GM12878 (cell line): ENCODE measurements around the gene TNF. TPM values are rescaled to one million over a fixed set of nuclear protein-coding genes. Genes with fewer than 3 reads are reported as not detected.
A peak's percentile ranks its signal among the peaks of the same experiment; 100 is the strongest.

Experiments
- ATF7 ChIP-seq: fragments of 450-650 bp; IDR thresholded peaks from 2 replicates; pipeline ENCODE4 v1.6.1; 2016; ENCODE audit warnings: low read depth, mild to moderate bottlenecking
- BHLHE40 ChIP-seq, 2 experiments: fragments of 450-650 bp in 1 of 2; IDR thresholded peaks; 2 replicates each; pipeline ENCODE4 v1.6.1; 2011 to 2017; ENCODE audit warnings: low read depth in 2 of 2, borderline replicate concordance in 1 of 2, improper control_type of control experiment in 1 of 2, low read length in 1 of 2, mild to moderate bottlenecking in 1 of 2
- BMI1 ChIP-seq: fragments of 450-650 bp; IDR thresholded peaks from 2 replicates; pipeline ENCODE4 v1.6.1; 2016; ENCODE audit warnings: mild to moderate bottlenecking, moderate library complexity, borderline replicate concordance
- CBX3 ChIP-seq: fragments of 200-600 bp; sonication (generic); IDR thresholded peaks from 2 replicates; pipeline ENCODE4 v1.6.1; 2016; ENCODE audit warnings: low read depth, borderline replicate concordance
- EED ChIP-seq: sonication (generic); IDR thresholded peaks from 2 replicates; pipeline ENCODE4 v1.6.1; 2016; ENCODE audit warnings: antibody characterized with exemption, low read depth
- EGR1 ChIP-seq, 2 experiments: IDR thresholded peaks; 1 replicate in 1 of 2; 2 replicates in 1 of 2; pipeline ENCODE4 v1.6.1; 2011 to 2012; ENCODE audit warnings: low read depth in 2 of 2, low read length in 2 of 2, borderline replicate concordance in 1 of 2, mild to moderate bottlenecking in 1 of 2, moderate library complexity in 1 of 2
- ETV6 ChIP-seq, 2 experiments: fragments of 450-650 bp in 1 of 2; IDR thresholded peaks in 1 of 2; conservative IDR thresholded peaks in 1 of 2; 2 replicates each; pipeline ENCODE4 v1.6.1; 2014; ENCODE audit warnings: antibody characterized with exemption in 1 of 2, borderline replicate concordance in 1 of 2, low read depth in 1 of 2, mild to moderate bottlenecking in 1 of 2, moderate library complexity in 1 of 2
- GATAD2B ChIP-seq: fragments of 450-650 bp; conservative IDR thresholded peaks from 2 replicates; pipeline ENCODE4 v1.6.1; 2017; ENCODE audit warnings: low read depth, mild to moderate bottlenecking, moderate library complexity
- IKZF2 ChIP-seq, 2 experiments: fragments of 450-650 bp; IDR thresholded peaks; 2 replicates each; pipeline ENCODE4 v1.6.1; 2017; ENCODE audit warnings: mild to moderate bottlenecking in 2 of 2, moderate library complexity in 2 of 2
- MEF2A ChIP-seq: IDR thresholded peaks from 2 replicates; pipeline ENCODE4 v1.6.1; 2011; ENCODE audit warnings: low read depth, mild to moderate bottlenecking, low read length, moderate library complexity; ENCODE audit not compliant: insufficient read depth
- MTA3 ChIP-seq: IDR thresholded peaks from 2 replicates; pipeline ENCODE4 v1.6.1; 2012; ENCODE audit warnings: low read length, inconsistent platforms, borderline replicate concordance
- NFIC ChIP-seq: IDR thresholded peaks from 2 replicates; pipeline ENCODE4 v1.6.1; 2012; ENCODE audit warnings: low read depth, mild to moderate bottlenecking, inconsistent platforms, low read length, moderate library complexity
- RBBP5 ChIP-seq: fragments of 200-600 bp; sonication (generic); conservative IDR thresholded peaks from 2 replicates; pipeline ENCODE4 v1.6.1; 2016
- RELA ChIP-seq: fragments of 450-650 bp; IDR thresholded peaks from 2 replicates; pipeline ENCODE4 v1.8.0; 2014; ENCODE audit warnings: borderline replicate concordance; ENCODE audit not compliant: partially characterized antibody
- SMC3 ChIP-seq: IDR thresholded peaks from 2 replicates; pipeline ENCODE4 v1.6.1; 2011; ENCODE audit warnings: low read length, improper control_type of control experiment, borderline replicate concordance
- SPI1 ChIP-seq: IDR thresholded peaks from 2 replicates; pipeline ENCODE4 v1.6.1; 2011; ENCODE audit warnings: low read depth, mild to moderate bottlenecking, low read length, moderate library complexity, borderline replicate concordance; ENCODE audit not compliant: insufficient read depth
- TARDBP ChIP-seq: IDR thresholded peaks from 2 replicates; pipeline ENCODE4 v1.6.1; 2016; ENCODE audit warnings: borderline replicate concordance
- TCF7 ChIP-seq: IDR thresholded peaks from 2 replicates; pipeline ENCODE4 v1.6.1; 2014; ENCODE audit warnings: antibody characterized with exemption, borderline replicate concordance
- YY1 ChIP-seq: IDR thresholded peaks from 2 replicates; pipeline ENCODE4 v1.6.1; 2011; ENCODE audit warnings: low read depth, mild to moderate bottlenecking, low read length
- polyA plus RNA-seq, 11 experiments: library from polyadenylated mRNA; depleted of rRNA in 4 of 11; unstranded in 6 of 11; stranded (reverse) in 5 of 11; fragments of >200 nt; fragmentation: Nextera tagmentation in 4 of 11; fragmentation: Illumina TruSeq in 1 of 11; extraction: Ambion mirVana in 4 of 11; extraction: Trizol in 1 of 11; gene quantifications; 1 replicate in 1 of 11; 2 replicates in 10 of 11; pipeline versions ENCODE4 v1.2.1 to v1.2.3, GENCODE V29; 2011 to 2016; ENCODE audit warnings: inconsistent platforms in 2 of 11, missing spikeins in 2 of 11, low read depth in 1 of 11
- total RNA-seq, 4 experiments: library from RNA; depleted of rRNA in 3 of 4; stranded (reverse); fragments of >200 nt in 3 of 4; fragmentation: Illumina TruSeq in 1 of 4; extraction: Trizol in 1 of 4; gene quantifications; 2 replicates each; pipeline versions ENCODE4 v1.2.1 to v1.2.3, GENCODE V29; 2013 to 2021
- TF ChIP-seq, protein P1 (sequence below): fragments of 150-350 bp; IDR thresholded peaks from 2 replicates; pipeline ENCODE4 v1.6.1; 2014; ENCODE audit warnings: mild to moderate bottlenecking, low read depth, low read length
- TF ChIP-seq, protein P2 (sequence below): IDR thresholded peaks from 2 replicates; pipeline ENCODE4 v1.6.1; 2011; ENCODE audit warnings: borderline replicate concordance, low read depth, mild to moderate bottlenecking, moderate library complexity, mixed read lengths, low read length; ENCODE audit not compliant: insufficient read depth; ENCODE audit errors: extremely low read length
- TF ChIP-seq, protein P3 (sequence below): IDR thresholded peaks from 2 replicates; pipeline ENCODE4 v1.6.1; 2012; ENCODE audit warnings: mild to moderate bottlenecking, low read depth, low read length

TNF gene
- total and polyA plus RNA-seq, 10 of the 15 experiments (the other 5 are each of a cell fraction or from before 2014, with no cell fraction given): 18.0 to 94.8 (median 61.9) TPM

DNA sequence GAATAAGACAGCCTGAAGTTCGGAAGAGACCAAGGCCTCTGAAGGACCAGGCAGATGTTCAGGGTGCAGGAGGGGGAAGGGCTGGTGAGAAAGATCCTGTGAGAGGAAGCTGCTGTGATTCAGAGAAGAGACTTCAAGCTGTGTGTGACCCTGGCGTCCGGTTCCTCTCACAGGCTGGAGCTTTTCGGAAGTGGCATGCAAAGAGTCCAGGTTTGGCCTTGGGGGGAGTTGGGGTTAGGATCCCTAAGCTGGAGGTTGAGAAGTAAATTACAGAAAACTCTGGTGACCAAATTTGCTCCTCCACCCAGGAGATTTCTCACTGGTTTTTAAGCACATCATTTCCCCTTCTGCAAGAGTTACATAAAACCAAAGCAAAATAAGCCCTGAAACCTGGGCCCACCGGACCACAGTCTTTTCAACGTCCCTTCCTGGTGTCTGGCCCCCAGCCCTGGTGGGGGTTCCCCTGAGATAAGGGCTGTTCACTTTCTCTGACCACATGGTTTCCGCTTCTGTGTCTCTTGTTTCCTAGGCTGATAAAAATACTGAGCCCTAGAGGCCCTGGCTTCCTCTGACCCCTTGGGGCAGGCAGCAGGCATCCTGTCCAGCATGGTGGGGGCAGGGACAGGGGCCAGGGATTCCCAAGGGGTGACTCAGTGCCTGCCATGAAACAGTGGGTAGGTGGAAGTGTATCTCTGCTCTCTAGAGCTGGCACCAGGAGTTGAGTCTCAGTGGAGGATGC, 15.2 kb upstream of the TNF start (continued):
- no peak for TF ChIP-seq TCF7
- TF ChIP-seq CBX3: no peak
- TF ChIP-seq BMI1: 0 out of 2 replicates have a peak, but pooled peaks have one; percentile 40
- peak; percentile 58; the same call in 1 of the 2 replicates for TF ChIP-seq GATAD2B
- peak; percentile 78 for TF ChIP-seq RELA
- TF ChIP-seq, protein P1, sequence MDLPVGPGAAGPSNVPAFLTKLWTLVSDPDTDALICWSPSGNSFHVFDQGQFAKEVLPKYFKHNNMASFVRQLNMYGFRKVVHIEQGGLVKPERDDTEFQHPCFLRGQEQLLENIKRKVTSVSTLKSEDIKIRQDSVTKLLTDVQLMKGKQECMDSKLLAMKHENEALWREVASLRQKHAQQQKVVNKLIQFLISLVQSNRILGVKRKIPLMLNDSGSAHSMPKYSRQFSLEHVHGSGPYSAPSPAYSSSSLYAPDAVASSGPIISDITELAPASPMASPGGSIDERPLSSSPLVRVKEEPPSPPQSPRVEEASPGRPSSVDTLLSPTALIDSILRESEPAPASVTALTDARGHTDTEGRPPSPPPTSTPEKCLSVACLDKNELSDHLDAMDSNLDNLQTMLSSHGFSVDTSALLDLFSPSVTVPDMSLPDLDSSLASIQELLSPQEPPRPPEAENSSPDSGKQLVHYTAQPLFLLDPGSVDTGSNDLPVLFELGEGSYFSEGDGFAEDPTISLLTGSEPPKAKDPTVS: no peak
- TF ChIP-seq RBBP5: no peak
- peak in 1 of 2 experiments; percentile 64; a peak in 2 of 3 replicates for TF ChIP-seq EGR1 (IDR thresholded peaks at IDR 0.05; ENCODE audit: borderline replicate concordance in 1 of 2, low read depth in 2 of 2, low read length in 2 of 2)
- peak; percentile 90 for TF ChIP-seq EED
- peak; percentile 46; the same call in 1 of the 2 replicates for TF ChIP-seq YY1
- TF ChIP-seq BHLHE40 (IDR thresholded peaks at IDR 0.05; ENCODE audit: borderline replicate concordance in 1 of 2, low read depth in 2 of 2, low read length in 1 of 2): peak; percentile 68 to 72; a peak in 3 of 4 replicates
- TF ChIP-seq ETV6 (conservative IDR thresholded peaks at IDR 0.05 in 1 of 2, IDR thresholded peaks at IDR 0.05 in 1 of 2; ENCODE audit: borderline replicate concordance in 1 of 2, low read depth in 1 of 2): peak in 1 of 2 experiments; percentile 99; a peak in 2 of 4 replicates
- TF ChIP-seq, protein P2, sequence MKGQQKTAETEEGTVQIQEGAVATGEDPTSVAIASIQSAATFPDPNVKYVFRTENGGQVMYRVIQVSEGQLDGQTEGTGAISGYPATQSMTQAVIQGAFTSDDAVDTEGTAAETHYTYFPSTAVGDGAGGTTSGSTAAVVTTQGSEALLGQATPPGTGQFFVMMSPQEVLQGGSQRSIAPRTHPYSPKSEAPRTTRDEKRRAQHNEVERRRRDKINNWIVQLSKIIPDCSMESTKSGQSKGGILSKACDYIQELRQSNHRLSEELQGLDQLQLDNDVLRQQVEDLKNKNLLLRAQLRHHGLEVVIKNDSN: no peak
- TF ChIP-seq ATF7: peak; percentile 64
- TF ChIP-seq NFIC: peak; percentile 91
- peak; percentile 62 for TF ChIP-seq SPI1
- peak; percentile 79; the same call in 1 of the 2 replicates for TF ChIP-seq MTA3
- TF ChIP-seq TARDBP: no peak
- TF ChIP-seq, protein P3, sequence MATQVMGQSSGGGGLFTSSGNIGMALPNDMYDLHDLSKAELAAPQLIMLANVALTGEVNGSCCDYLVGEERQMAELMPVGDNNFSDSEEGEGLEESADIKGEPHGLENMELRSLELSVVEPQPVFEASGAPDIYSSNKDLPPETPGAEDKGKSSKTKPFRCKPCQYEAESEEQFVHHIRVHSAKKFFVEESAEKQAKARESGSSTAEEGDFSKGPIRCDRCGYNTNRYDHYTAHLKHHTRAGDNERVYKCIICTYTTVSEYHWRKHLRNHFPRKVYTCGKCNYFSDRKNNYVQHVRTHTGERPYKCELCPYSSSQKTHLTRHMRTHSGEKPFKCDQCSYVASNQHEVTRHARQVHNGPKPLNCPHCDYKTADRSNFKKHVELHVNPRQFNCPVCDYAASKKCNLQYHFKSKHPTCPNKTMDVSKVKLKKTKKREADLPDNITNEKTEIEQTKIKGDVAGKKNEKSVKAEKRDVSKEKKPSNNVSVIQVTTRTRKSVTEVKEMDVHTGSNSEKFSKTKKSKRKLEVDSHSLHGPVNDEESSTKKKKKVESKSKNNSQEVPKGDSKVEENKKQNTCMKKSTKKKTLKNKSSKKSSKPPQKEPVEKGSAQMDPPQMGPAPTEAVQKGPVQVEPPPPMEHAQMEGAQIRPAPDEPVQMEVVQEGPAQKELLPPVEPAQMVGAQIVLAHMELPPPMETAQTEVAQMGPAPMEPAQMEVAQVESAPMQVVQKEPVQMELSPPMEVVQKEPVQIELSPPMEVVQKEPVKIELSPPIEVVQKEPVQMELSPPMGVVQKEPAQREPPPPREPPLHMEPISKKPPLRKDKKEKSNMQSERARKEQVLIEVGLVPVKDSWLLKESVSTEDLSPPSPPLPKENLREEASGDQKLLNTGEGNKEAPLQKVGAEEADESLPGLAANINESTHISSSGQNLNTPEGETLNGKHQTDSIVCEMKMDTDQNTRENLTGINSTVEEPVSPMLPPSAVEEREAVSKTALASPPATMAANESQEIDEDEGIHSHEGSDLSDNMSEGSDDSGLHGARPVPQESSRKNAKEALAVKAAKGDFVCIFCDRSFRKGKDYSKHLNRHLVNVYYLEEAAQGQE: peak; percentile 32; the same call in 1 of the 2 replicates
- TF ChIP-seq IKZF2 (IDR thresholded peaks at IDR 0.05): peak; percentile 72 to 84
- peak; percentile 72; the same call in 1 of the 2 replicates for TF ChIP-seq MEF2A
- peak; percentile 30; the same call in 1 of the 2 replicates for TF ChIP-seq SMC3
